HG02610 (cell line): Measurements from ENCODE around the gene HAPLN3.

Experiments used
- ATAC-seq: cut with Tn5 transposase; IDR thresholded peaks from one replicate; pipeline ENCODE4 v1.9.1; 2021; ENCODE audit warnings: mild to moderate bottlenecking, moderate library complexity; ENCODE audit not compliant: unreplicated experiment

Gene HAPLN3

GRCh38 chr15:88896333-88897033, 1.1 kb upstream of the HAPLN3 start:
- ATAC-seq, result no peak

GRCh38 chr15:88894348-88894818, 961 bp downstream of the HAPLN3 start:
- ATAC-seq, result no peak

GRCh38 chr15:88891540-88892254, 3.6 kb downstream of the HAPLN3 start:
- ATAC-seq, result no peak

GRCh38 chr15:88890495-88890894, 4.8 kb downstream of the HAPLN3 start:
- ATAC-seq, result no peak

- ATAC-seq, result no peak
These were observed 6.6 kb downstream of the HAPLN3 start for GRCh38 chr15:88888719-88889118.

- no peak for ATAC-seq
These were observed 8.2 kb downstream of the HAPLN3 start for GRCh38 chr15:88887068-88887580.

- no peak for ATAC-seq
These were observed 12.6 kb downstream of the HAPLN3 start for GRCh38 chr15:88882785-88883184.

- ATAC-seq, result no peak
These were observed 13.6 kb downstream of the HAPLN3 start for GRCh38 chr15:88881775-88882174.

GRCh38 chr15:88880944-88881740, 14.2 kb downstream of the HAPLN3 start:
- no peak for ATAC-seq

- ATAC-seq, result no peak
These were observed 16.6 kb downstream of the HAPLN3 start for GRCh38 chr15:88878720-88879184.

- ATAC-seq, result no peak
These were observed 17.4 kb downstream of the HAPLN3 start for GRCh38 chr15:88877906-88878305.

- ATAC-seq, result no peak
These were observed 17.9 kb downstream of the HAPLN3 start for GRCh38 chr15:88877415-88877814.

GRCh38 chr15:88876573-88876972, 18.8 kb downstream of the HAPLN3 start:
- ATAC-seq, result no peak

- no peak for ATAC-seq
These were observed 20.7 kb downstream of the HAPLN3 start for GRCh38 chr15:88874684-88875083.

- ATAC-seq, result no peak
These were observed 21.1 kb downstream of the HAPLN3 start for GRCh38 chr15:88874275-88874674.

GRCh38 chr15:88873786-88874185, 21.6 kb downstream of the HAPLN3 start:
- no peak for ATAC-seq

GRCh38 chr15:88872706-88873105, 22.6 kb downstream of the HAPLN3 start:
- no peak for ATAC-seq

GRCh38 chr15:88872106-88872505, 23.2 kb downstream of the HAPLN3 start:
- ATAC-seq, result no peak

- ATAC-seq, result no peak
These were observed 24.0 kb downstream of the HAPLN3 start for GRCh38 chr15:88871313-88871712.

GRCh38 chr15:88866295-88866881, 29.0 kb downstream of the HAPLN3 start:
- no peak for ATAC-seq
